Loucy (cell line): ENCODE measurements around the gene PPIL6.

Source experiments
- H2AFZ ChIP-seq: fragments of 200-600 bp; sonication (generic); 2 replicates; pipeline ENCODE4 v1.6.0; 2016; ENCODE audit warnings: antibody characterized with exemption, mild to moderate bottlenecking, low read length, moderate library complexity
- H3F3A ChIP-seq: fragments of 200-600 bp; 2 replicates; pipeline ENCODE4 v1.6.0; 2016; ENCODE audit warnings: antibody characterized with exemption, low read depth, mild to moderate bottlenecking
- H3K27me3 ChIP-seq: fragments of 200-600 bp; sonication (generic); 2 replicates; pipeline ENCODE4 v1.6.1; 2014; ENCODE audit warnings: low read length, mild to moderate bottlenecking; ENCODE audit not compliant: insufficient read depth, poor library complexity, severe bottlenecking
- H3K36me3 ChIP-seq: fragments of 200-600 bp; sonication (generic); 2 replicates; pipeline ENCODE4 v1.6.1; 2016; ENCODE audit warnings: low read length; ENCODE audit not compliant: insufficient read depth
- H3K4me1 ChIP-seq: fragments of 200-600 bp; sonication (generic); 2 replicates; pipeline ENCODE4 v1.5.1; 2014; ENCODE audit warnings: low read length, mild to moderate bottlenecking; ENCODE audit not compliant: insufficient read depth, poor library complexity, severe bottlenecking
- H3K4me2 ChIP-seq: fragments of 200-600 bp; sonication (generic); 2 replicates; pipeline ENCODE4 v1.6.0; 2014; ENCODE audit warnings: antibody characterized with exemption, low read length, low read depth, mild to moderate bottlenecking; ENCODE audit not compliant: poor library complexity, severe bottlenecking
- H3K4me3 ChIP-seq: fragments of 200-600 bp; sonication (generic); 2 replicates; pipeline ENCODE4 v1.5.1; 2014; ENCODE audit warnings: low read length, mild to moderate bottlenecking, mixed read lengths; ENCODE audit not compliant: poor library complexity, severe bottlenecking
- H3K79me2 ChIP-seq: fragments of 200-600 bp; sonication (generic); 2 replicates; pipeline ENCODE4 v1.6.1; 2014; ENCODE audit warnings: low read length; ENCODE audit not compliant: insufficient read depth
- H3K9ac ChIP-seq: fragments of 200-600 bp; sonication (generic); 2 replicates; pipeline ENCODE4 v1.6.0; 2014; ENCODE audit warnings: mild to moderate bottlenecking, low read depth, low read length, moderate library complexity; ENCODE audit not compliant: poor library complexity, severe bottlenecking
- H3K9me2 ChIP-seq: fragments of 200-600 bp; sonication (generic); replicated peaks from 2 replicates; pipeline ENCODE4 v1.6.1; 2016; ENCODE audit warnings: low read depth, low read length, mixed read lengths
- H3K9me3 ChIP-seq: fragments of 200-600 bp; sonication (generic); 2 replicates; pipeline ENCODE4 v1.6.1; 2014; ENCODE audit warnings: mild to moderate bottlenecking, antibody characterized with exemption, low read length, low read depth; ENCODE audit not compliant: insufficient read depth
- H4K20me1 ChIP-seq: fragments of 200-600 bp; sonication (generic); 2 replicates; pipeline ENCODE4 v1.6.0; 2014; ENCODE audit warnings: antibody characterized with exemption, low read length, mild to moderate bottlenecking; ENCODE audit not compliant: insufficient read depth, poor library complexity, severe bottlenecking
- CTCF ChIP-seq: fragments of 200-600 bp; sonication (generic); conservative IDR thresholded peaks from 2 replicates; pipeline ENCODE4 v1.5.1; 2014; ENCODE audit warnings: mild to moderate bottlenecking, antibody characterized with exemption, low read length
- EZH2phosphoT487 ChIP-seq: fragments of 200-600 bp; IDR thresholded peaks from 2 replicates; pipeline ENCODE4 v1.6.1; 2018; ENCODE audit warnings: antibody characterized with exemption, mild to moderate bottlenecking, moderate library complexity, borderline replicate concordance

PPIL6 gene

DNA sequence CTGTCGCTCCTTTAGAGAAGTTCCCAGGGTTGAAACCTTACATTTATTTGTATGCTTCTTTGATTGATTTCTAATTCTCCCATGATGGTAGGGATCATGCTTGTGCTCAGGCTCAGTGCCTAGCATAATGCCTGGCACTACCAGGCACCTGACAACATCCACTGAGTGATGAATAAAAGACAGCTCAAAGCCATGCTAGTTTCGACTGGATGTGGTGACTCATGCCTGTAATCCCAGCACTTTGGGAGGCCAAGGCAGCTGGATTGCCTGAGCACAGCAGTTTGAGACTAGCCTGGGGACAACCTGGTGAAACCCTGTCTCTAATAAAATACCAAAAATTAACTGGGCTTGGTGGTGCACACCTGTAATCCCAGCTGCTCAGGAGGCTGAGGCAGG, 46.5 kb downstream of the PPIL6 start:
- no peak overlapping the region for H3K4me2 ChIP-seq
- H3K27me3 ChIP-seq = no peaks in the 10 kb centered on the region
- H3K4me3 ChIP-seq = no peak overlapping the region
- no peak overlapping the region for H2AFZ ChIP-seq
- H3K9ac ChIP-seq = no peak overlapping the region
- H3K4me1 ChIP-seq = peaks cover 17% of the 10 kb centered on the region
- H4K20me1 ChIP-seq = no peaks in the 10 kb centered on the region
- TF ChIP-seq EZH2phosphoT487 (no peak), CTCF (no peak)
- no peaks in the 10 kb centered on the region for H3K9me2 ChIP-seq
- H3K79me2 ChIP-seq = no peaks in the 10 kb centered on the region
- H3K9me3 ChIP-seq = no peaks in the 10 kb centered on the region
- no peaks in the 10 kb centered on the region for H3K36me3 ChIP-seq
- no peaks in the 10 kb centered on the region for H3F3A ChIP-seq

DNA sequence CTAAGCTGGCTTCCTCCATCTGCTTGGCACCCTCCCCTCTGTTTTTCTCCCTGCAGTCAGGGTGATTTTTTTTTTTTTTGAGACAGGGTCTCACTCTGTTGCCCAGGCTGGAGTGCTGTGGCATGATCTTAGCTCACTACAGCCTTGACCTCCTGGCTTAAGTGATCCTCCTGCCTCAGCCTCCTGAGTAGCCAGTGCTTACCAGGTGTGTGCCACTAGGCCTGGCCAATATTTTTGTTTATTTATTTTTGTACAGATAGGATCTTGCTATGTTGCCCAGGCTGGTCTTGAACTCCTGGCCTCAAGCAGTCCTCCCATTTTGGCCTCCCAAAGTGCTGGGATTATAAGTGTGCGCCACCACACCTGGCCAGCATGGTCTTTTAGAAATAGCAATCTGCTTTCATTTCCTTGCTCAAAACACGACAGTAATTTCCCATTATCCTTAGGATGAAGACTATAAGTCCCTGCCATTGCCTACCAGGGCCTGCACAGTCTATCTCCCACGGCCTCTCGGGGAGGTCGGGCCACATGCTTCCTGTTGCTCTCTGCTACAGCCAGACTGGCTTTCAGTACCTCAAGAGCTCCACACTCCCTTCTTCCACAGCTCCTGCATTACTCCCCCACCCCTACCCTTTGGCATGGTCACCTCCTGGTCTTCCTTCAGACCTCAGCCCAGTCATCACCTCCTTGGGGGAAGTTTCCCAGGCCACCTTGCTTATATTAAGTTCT, 47.1 kb downstream of the PPIL6 start:
- H4K20me1 ChIP-seq = no peaks in the 10 kb centered on the region
- H3K27me3 ChIP-seq = no peaks in the 10 kb centered on the region
- TF ChIP-seq EZH2phosphoT487 = no peak
- TF ChIP-seq CTCF = no peak
- no peak overlapping the region for H3K4me3 ChIP-seq
- no peaks in the 10 kb centered on the region for H3K9me2 ChIP-seq
- no peak overlapping the region for H2AFZ ChIP-seq
- no peak overlapping the region for H3K4me2 ChIP-seq
- no peaks in the 10 kb centered on the region for H3K36me3 ChIP-seq
- no peaks in the 10 kb centered on the region for H3K79me2 ChIP-seq
- no peaks in the 10 kb centered on the region for H3K9me3 ChIP-seq
- H3K9ac ChIP-seq = no peak overlapping the region
- no peaks in the 10 kb centered on the region for H3F3A ChIP-seq
- H3K4me1 ChIP-seq = peaks cover 17% of the 10 kb centered on the region

DNA sequence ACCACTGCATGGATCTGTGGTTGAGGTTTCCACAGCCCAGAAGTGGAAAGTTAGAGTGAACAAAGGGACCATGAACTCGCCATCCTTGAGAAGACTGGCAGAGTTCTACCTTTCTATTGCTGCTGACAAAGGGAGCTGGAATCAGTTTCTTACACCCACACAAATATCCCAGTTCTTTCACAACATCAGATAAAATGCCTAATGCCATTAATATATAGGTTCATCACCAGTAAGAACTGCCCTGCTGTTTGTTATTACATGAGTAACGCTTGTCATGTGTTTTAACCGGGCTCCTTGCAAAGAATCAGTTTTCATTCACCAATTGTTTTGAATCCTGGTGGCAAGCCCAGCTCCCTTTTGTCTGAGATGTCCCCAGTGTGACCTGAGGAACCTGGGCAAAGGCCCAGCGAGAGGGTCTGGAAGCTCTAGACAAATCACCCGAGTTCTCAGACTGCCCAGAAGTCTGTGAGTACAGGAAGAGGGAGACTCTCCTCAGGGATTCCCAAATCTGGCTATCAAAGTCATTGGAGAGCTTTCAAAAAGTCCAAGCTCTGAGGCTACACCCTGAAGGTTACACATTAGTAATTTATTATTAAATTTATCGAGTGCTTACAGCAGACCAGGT, 50.7 kb downstream of the PPIL6 start:
- Histone ChIP-seq H3K36me3 (no peaks in the 10 kb centered on the region), H3K79me2 (no peaks in the 10 kb centered on the region), H3K9me2 (no peaks in the 10 kb centered on the region), H3K27me3 (no peaks in the 10 kb centered on the region), H3K9ac (no peak overlapping the region), H3K4me1 (peaks cover 17% of the 10 kb centered on the region), H4K20me1 (no peaks in the 10 kb centered on the region), H3K9me3 (no peaks in the 10 kb centered on the region), H2AFZ (no peak overlapping the region), H3K4me2 (no peak overlapping the region), H3K4me3 (no peak overlapping the region), H3F3A (no peaks in the 10 kb centered on the region)
- TF ChIP-seq EZH2phosphoT487 = no peak
- no peak for TF ChIP-seq CTCF
